SH-SY5Y (cell line): ENCODE results near the gene SLC25A21.

Source experiments
- GATA2 ChIP-seq: IDR thresholded peaks from 2 replicates; pipeline ENCODE4 v1.6.1; 2011; ENCODE audit warnings: mild to moderate bottlenecking, low read depth, low read length
- GATA3 ChIP-seq: IDR thresholded peaks from 2 replicates; pipeline ENCODE4 v1.6.1; 2011; ENCODE audit warnings: low read depth, mild to moderate bottlenecking, low read length, moderate library complexity

DNA sequence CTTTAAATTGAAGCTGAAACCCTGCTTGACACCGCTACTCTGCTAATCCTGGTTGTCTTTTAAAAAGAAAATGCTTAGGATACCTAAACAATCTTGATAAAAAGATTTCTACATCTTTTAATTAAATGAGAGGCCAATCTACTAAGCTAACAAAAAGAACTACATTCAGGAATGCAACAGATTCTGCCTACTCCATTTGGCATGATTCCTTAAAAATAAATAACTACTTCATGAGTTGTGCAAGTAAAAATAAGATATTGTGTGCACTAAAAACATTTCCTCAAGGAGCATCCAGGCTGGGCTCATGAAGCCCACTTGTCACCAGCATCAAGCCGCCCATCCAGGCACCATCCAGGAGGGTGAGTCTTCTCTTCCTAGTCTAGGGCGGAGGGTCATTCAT is 313.3 kb downstream of the SLC25A21 start:
- TF ChIP-seq GATA3 (no peak), GATA2 (no peak)
